C4-2B (cell line): ENCODE data around the gene THAP7.

ENCODE experiments used
- ZFX ChIP-seq: fragments of 450-650 bp; IDR thresholded peaks from 2 replicates; pipeline ENCODE4 v1.6.1; 2017
- TF ChIP-seq, protein P1 (sequence below): fragments of 450-650 bp; conservative IDR thresholded peaks from 2 replicates; pipeline ENCODE4 v1.5.1; 2017; ENCODE audit warnings: mild to moderate bottlenecking

DNA sequence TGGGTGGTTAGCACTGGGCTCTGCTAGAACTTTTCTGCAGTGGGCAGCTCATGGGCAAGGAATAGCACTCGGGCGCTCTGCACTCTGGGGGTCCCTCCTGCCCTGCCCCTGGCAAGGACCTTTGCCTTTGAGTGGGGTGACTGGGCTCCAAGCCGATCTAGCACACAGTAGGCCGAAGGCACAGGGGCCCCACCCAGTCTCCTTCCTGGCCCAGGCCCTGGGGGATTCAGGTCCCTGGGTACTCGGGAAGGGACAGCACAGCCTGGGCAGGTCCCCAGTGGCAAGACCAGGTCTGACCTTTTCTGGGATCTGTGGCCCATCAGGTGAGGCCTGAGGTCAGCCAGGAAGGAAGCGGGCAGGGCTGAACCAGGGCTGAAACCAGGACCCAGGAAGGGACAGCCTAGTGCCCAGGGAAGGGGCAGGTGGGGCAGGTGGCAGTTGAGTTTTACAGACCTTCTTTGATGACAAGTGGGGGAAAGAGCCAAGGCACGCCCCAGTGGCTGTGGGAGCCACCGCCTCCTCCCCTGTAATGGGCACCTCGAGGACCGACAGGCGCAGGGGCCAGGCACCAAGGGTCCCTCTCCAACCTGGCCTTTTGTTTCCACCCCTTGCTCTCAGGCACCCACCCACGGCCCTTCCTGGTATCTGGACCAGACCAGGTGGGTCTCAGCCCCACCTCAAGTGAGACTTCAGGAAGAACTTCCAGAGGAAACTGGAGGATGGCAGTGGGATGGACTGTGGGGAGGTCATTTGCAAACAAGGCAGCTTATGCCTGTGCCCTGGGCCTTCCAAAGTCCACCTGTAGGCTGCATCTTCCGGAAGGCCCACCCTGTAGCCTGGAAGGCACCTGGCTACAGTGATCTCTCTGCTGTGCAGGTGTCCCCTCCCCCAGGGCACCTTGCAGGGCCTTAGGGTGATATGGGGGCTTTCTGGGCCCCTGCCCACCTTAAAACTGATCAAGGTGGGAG is 35.7 kb downstream of the THAP7 start:
- TF ChIP-seq, protein P1, sequence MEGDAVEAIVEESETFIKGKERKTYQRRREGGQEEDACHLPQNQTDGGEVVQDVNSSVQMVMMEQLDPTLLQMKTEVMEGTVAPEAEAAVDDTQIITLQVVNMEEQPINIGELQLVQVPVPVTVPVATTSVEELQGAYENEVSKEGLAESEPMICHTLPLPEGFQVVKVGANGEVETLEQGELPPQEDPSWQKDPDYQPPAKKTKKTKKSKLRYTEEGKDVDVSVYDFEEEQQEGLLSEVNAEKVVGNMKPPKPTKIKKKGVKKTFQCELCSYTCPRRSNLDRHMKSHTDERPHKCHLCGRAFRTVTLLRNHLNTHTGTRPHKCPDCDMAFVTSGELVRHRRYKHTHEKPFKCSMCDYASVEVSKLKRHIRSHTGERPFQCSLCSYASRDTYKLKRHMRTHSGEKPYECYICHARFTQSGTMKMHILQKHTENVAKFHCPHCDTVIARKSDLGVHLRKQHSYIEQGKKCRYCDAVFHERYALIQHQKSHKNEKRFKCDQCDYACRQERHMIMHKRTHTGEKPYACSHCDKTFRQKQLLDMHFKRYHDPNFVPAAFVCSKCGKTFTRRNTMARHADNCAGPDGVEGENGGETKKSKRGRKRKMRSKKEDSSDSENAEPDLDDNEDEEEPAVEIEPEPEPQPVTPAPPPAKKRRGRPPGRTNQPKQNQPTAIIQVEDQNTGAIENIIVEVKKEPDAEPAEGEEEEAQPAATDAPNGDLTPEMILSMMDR = no peak
- TF ChIP-seq ZFX = no peak
